ENCODE data around the gene CYB5R2. TPM values are rescaled to one million over a fixed set of nuclear protein-coding genes. Genes with fewer than 3 reads are reported as not detected.

Gene CYB5R2
- total RNA-seq, 1 experiment from 2014 or later = 16.7 TPM

DNA sequence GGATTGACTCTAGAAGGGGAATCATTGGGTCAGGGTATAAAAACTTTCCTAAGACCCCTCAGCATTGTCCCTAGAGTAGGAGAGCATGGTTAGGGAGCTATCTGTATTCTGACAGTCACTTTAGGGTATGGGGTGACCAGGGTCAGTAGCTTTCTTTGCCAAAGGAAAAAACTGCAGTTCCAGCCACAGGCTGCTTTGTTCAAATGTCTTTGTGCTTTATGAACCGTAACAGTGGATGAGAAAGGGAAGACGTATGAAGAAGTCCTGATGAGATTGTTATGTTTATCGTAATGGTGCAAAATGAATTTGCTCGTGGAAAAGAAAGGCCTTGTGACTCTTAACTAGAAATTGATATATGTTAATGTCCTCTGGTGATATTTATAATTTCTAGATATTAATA is 30.0 kb downstream of the CYB5R2 start:
- no peak for TF ChIP-seq EZH2 (IDR thresholded peaks at IDR 0.05; ENCODE audit: low read depth)
- TF ChIP-seq, protein P1, sequence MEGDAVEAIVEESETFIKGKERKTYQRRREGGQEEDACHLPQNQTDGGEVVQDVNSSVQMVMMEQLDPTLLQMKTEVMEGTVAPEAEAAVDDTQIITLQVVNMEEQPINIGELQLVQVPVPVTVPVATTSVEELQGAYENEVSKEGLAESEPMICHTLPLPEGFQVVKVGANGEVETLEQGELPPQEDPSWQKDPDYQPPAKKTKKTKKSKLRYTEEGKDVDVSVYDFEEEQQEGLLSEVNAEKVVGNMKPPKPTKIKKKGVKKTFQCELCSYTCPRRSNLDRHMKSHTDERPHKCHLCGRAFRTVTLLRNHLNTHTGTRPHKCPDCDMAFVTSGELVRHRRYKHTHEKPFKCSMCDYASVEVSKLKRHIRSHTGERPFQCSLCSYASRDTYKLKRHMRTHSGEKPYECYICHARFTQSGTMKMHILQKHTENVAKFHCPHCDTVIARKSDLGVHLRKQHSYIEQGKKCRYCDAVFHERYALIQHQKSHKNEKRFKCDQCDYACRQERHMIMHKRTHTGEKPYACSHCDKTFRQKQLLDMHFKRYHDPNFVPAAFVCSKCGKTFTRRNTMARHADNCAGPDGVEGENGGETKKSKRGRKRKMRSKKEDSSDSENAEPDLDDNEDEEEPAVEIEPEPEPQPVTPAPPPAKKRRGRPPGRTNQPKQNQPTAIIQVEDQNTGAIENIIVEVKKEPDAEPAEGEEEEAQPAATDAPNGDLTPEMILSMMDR (conservative IDR thresholded peaks at IDR 0.05) = no peak
- ChIA-PET CTCF (interaction anchor here (0.8 kb wide), 1 partner anchor 72 kb away, joined by 3 read pairs; no protein-coding TSS in a partner anchor), POLR2A (ENCODE audit: unreplicated experiment) (no interaction called here)
- no peaks in the 10 kb centered on the region for H3K9me2 ChIP-seq (ENCODE audit: insufficient read depth)
- no peaks in the 10 kb centered on the region for H3K36me3 ChIP-seq (ENCODE audit: low read depth)
- no peaks in the 10 kb centered on the region for H3F3A ChIP-seq (ENCODE audit: insufficient read depth, low read depth)
- no peak overlapping the region for H3K4me2 ChIP-seq
- no peak overlapping the region for H3K27ac ChIP-seq
- H3K4me3 ChIP-seq = no peak overlapping the region
- no peak overlapping the region for H2AFZ ChIP-seq
- 0 out of 2 replicates have a peak, but pooled peaks cover 4% of the 10 kb centered on the region for H3K4me1 ChIP-seq (replicated peaks; ENCODE audit: insufficient read depth)
- H4K20me1 ChIP-seq (ENCODE audit: insufficient read depth) = no peaks in the 10 kb centered on the region
- intact Hi-C loops (cut with micrococcal nuclease; ENCODE audit: unreplicated experiment) = no loop called here
- H3K79me2 ChIP-seq (ENCODE audit: low read depth) = no peaks in the 10 kb centered on the region
- DNase-seq = no peak
- no TSS peak for BruUV-seq (replicated peaks)
- no peaks in the 10 kb centered on the region for H3K9me3 ChIP-seq (ENCODE audit: insufficient read depth, low read depth)
- H3K27me3 ChIP-seq (ENCODE audit: insufficient read depth, low read depth) = no peaks in the 10 kb centered on the region

DNA sequence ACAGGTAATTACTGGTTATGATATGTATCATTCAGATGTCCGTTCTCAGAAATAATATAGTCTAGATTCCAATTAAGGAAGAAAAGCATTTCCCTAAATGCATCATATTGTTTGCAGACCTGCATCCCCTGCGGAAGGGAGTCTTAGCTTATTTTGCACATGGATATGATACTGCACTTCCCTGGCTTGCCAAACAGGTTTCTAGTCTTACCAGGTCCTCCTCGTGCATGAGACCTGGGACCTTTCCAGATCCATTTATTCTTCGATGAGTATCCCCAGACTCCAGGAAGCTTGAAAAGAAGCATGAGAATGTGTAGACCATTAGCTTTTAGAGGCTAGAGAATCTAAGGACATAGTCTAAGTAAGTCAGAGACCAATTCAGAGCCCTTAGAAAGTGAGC is 30.6 kb downstream of the CYB5R2 start:
- intact Hi-C loops (cut with micrococcal nuclease; ENCODE audit: unreplicated experiment) = no loop called here

DNA sequence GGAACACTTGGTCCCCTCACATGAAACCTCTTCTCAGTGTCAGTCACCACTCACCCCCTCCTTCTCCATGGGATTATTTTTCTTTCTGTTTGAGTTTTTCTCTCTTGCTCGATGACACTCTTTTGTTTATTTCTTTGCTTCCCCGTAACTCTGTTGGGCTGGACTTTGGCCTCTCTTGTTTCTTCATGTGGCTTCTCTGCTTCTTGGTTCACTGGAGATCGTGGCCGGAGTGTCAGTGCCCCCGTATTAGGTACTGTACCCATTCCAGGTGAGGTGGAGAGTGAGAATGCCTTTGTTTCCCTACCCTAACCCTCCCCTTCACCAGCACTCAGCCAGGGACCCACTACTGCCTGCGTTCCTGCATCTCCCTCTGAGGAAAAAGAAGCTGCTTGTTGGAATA is 32.5 kb downstream of the CYB5R2 start:
- CTCF ChIA-PET = no interaction called here
- no peak for DNase-seq
- no peak for TF ChIP-seq EZH2 (IDR thresholded peaks at IDR 0.05; ENCODE audit: low read depth)
- TF ChIP-seq, protein P1 (conservative IDR thresholded peaks at IDR 0.05) = no peak

More for the DNA sequence above, 30.6 kb downstream of the CYB5R2 start:
- Histone ChIP-seq H2AFZ (no peak overlapping the region), H3F3A (ENCODE audit: insufficient read depth, low read depth) (no peaks in the 10 kb centered on the region), H3K27ac (no peak overlapping the region), H3K79me2 (ENCODE audit: low read depth) (no peaks in the 10 kb centered on the region), H3K4me3 (no peak overlapping the region), H3K9me3 (ENCODE audit: insufficient read depth, low read depth) (no peaks in the 10 kb centered on the region), H3K27me3 (ENCODE audit: insufficient read depth, low read depth) (no peaks in the 10 kb centered on the region), H3K9me2 (ENCODE audit: insufficient read depth) (no peaks in the 10 kb centered on the region), H4K20me1 (ENCODE audit: insufficient read depth) (no peaks in the 10 kb centered on the region), H3K36me3 (ENCODE audit: low read depth) (no peaks in the 10 kb centered on the region), H3K4me2 (no peak overlapping the region), H3K4me1 (replicated peaks; ENCODE audit: insufficient read depth) (0 out of 2 replicates have a peak, but pooled peaks cover 4% of the 10 kb centered on the region)
- TF ChIP-seq EZH2 (IDR thresholded peaks at IDR 0.05; ENCODE audit: low read depth) = no peak
- TF ChIP-seq, protein P1 (conservative IDR thresholded peaks at IDR 0.05) = no peak
- ChIA-PET POLR2A (ENCODE audit: unreplicated experiment) (no interaction called here), CTCF (interaction anchor here (0.8 kb wide), 1 partner anchor 71 kb away, joined by 3 read pairs; no protein-coding TSS in a partner anchor)
- BruUV-seq (replicated peaks) = no TSS peak
- peak; percentile 5 to 45 for DNase-seq

More for the DNA sequence above, 32.5 kb downstream of the CYB5R2 start:
- H3K4me2 ChIP-seq = no peak overlapping the region
- no peaks in the 10 kb centered on the region for H3K27me3 ChIP-seq (ENCODE audit: insufficient read depth, low read depth)
- no peak overlapping the region for H2AFZ ChIP-seq
- H3K36me3 ChIP-seq (ENCODE audit: low read depth) = no peaks in the 10 kb centered on the region
- no peaks in the 10 kb centered on the region for H3K79me2 ChIP-seq (ENCODE audit: low read depth)
- no peak overlapping the region for H3K27ac ChIP-seq
- no peaks in the 10 kb centered on the region for H3F3A ChIP-seq (ENCODE audit: insufficient read depth, low read depth)
- no peaks in the 10 kb centered on the region for H3K9me3 ChIP-seq (ENCODE audit: insufficient read depth, low read depth)
- POLR2A ChIA-PET (ENCODE audit: unreplicated experiment) = no interaction called here
- no peaks in the 10 kb centered on the region for H4K20me1 ChIP-seq (ENCODE audit: insufficient read depth)
- no peak overlapping the region for H3K4me3 ChIP-seq
- BruUV-seq (replicated peaks) = no TSS peak
- intact Hi-C loops (cut with micrococcal nuclease; ENCODE audit: unreplicated experiment) = no loop called here
- H3K9me2 ChIP-seq (ENCODE audit: insufficient read depth) = no peaks in the 10 kb centered on the region
- 0 out of 2 replicates have a peak, but pooled peaks cover 4% of the 10 kb centered on the region for H3K4me1 ChIP-seq (replicated peaks; ENCODE audit: insufficient read depth)

All from PC-9 (cell line).